Testis (tissue), 2 donors: ENCODE data around the gene PSMA6.
"Not testable (repeated sequence)": the region's sequence is repeated elsewhere in the genome, so short reads cannot be mapped to it uniquely, and the experiment has no call there.

Experiments
- POLR2A ChIP-seq: fragments of 450-650 bp; IDR thresholded peaks from one replicate; pipeline ENCODE4 v1.6.1; 2017; ENCODE audit warnings: antibody characterized with exemption, mild to moderate bottlenecking, moderate library complexity
- TF ChIP-seq, protein P1 (sequence below), 3 experiments: fragments of 450-650 bp in 2 of 3; fragments of 200-600 bp in 1 of 3; sonication (generic) in 1 of 3; IDR thresholded peaks; one replicate each; pipeline ENCODE4 v1.5.1; 2016 to 2019; ENCODE audit warnings: antibody characterized with exemption in 3 of 3, mild to moderate bottlenecking in 2 of 3, moderate library complexity in 1 of 3

GRCh38 chr14:35348044-35348380 is 55.8 kb downstream of the PSMA6 start:
- TF ChIP-seq, protein P1, sequence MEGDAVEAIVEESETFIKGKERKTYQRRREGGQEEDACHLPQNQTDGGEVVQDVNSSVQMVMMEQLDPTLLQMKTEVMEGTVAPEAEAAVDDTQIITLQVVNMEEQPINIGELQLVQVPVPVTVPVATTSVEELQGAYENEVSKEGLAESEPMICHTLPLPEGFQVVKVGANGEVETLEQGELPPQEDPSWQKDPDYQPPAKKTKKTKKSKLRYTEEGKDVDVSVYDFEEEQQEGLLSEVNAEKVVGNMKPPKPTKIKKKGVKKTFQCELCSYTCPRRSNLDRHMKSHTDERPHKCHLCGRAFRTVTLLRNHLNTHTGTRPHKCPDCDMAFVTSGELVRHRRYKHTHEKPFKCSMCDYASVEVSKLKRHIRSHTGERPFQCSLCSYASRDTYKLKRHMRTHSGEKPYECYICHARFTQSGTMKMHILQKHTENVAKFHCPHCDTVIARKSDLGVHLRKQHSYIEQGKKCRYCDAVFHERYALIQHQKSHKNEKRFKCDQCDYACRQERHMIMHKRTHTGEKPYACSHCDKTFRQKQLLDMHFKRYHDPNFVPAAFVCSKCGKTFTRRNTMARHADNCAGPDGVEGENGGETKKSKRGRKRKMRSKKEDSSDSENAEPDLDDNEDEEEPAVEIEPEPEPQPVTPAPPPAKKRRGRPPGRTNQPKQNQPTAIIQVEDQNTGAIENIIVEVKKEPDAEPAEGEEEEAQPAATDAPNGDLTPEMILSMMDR (IDR thresholded peaks at IDR 0.05), result not testable (repeated sequence)
- TF ChIP-seq POLR2A, result not testable (repeated sequence)
